Fibroblast of lung (primary cell): Measurements from ENCODE around the gene SUPT7L.

ENCODE experiments used
- EZH2 ChIP-seq: IDR thresholded peaks from 2 replicates; pipeline ENCODE4 v1.5.1; 2012; ENCODE audit warnings: low read length, control low read depth, mild to moderate bottlenecking; ENCODE audit errors: missing control alignments
- TF ChIP-seq, protein P1 (sequence below), 2 donors: IDR thresholded peaks in 1 of 2; conservative IDR thresholded peaks in 1 of 2; 1 replicate in 1 of 2; 2 replicates in 1 of 2; pipeline ENCODE4 v1.5.1; 2011 to 2012; ENCODE audit warnings: low read length in 2 of 2, control low read depth in 1 of 2, inconsistent platforms in 1 of 2, low read depth in 1 of 2, mild to moderate bottlenecking in 1 of 2

DNA sequence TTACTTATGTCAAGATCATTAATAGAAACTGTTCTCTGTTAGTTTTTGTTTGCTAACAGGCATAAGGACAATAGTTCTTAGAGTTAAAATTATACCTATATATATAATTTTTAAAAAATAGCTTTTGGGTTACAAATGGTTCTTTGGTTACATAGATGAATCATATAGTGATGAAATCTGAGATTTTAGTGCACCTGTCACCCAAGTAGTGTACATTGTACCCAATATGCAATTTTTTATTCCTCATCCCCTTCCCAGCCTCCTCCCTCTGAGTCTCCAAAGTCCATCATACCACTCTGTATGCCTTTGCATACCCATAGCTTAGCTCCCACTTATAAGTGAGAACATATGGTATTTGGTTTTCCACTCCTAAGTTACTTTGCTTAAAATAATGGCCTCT, 26.6 kb upstream of the SUPT7L start:
- TF ChIP-seq, protein P1, sequence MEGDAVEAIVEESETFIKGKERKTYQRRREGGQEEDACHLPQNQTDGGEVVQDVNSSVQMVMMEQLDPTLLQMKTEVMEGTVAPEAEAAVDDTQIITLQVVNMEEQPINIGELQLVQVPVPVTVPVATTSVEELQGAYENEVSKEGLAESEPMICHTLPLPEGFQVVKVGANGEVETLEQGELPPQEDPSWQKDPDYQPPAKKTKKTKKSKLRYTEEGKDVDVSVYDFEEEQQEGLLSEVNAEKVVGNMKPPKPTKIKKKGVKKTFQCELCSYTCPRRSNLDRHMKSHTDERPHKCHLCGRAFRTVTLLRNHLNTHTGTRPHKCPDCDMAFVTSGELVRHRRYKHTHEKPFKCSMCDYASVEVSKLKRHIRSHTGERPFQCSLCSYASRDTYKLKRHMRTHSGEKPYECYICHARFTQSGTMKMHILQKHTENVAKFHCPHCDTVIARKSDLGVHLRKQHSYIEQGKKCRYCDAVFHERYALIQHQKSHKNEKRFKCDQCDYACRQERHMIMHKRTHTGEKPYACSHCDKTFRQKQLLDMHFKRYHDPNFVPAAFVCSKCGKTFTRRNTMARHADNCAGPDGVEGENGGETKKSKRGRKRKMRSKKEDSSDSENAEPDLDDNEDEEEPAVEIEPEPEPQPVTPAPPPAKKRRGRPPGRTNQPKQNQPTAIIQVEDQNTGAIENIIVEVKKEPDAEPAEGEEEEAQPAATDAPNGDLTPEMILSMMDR (conservative IDR thresholded peaks at IDR 0.05 in 1 of 2, IDR thresholded peaks at IDR 0.05 in 1 of 2; ENCODE audit: low read depth in 1 of 2, low read length in 2 of 2), result no peak
- no peak for TF ChIP-seq EZH2
